Stimulated activated CD4-positive, alpha-beta T cell treated with anti-CD3 and anti-CD28 coated beads, Interleukin-1b, Interleukin-23, amount 100 ng/mL, for 1 hour (primary cell): ENCODE measurements around the gene CECR2.

Experiments
- DNase-seq, 2 donors: peaks; one replicate each; pipeline ENCODE4 v3.0.0-alpha.2; 2020; ENCODE audit warnings: low read depth in 2 of 2

The CECR2 gene

DNA sequence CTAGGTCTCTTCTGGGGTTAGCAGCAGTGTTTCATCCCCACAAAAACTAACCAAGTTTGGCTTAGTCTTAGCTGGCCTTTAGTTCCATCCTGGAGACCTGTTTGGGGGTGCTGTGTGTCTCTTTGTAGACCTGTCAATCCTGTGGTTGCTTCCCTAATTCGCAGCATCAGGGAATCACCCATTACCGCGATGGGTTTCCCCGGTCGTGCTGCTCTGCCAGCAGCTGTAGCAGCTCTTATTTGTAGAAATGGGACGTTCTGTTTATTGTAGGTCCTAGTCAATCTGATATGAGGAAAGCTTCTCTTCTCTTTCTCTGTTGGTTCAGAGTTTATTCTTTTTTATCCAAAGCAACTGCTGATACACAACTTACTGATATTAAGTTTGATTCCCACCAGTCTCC, 91.6 kb downstream of the CECR2 start:
- DNase-seq = no peak

DNA sequence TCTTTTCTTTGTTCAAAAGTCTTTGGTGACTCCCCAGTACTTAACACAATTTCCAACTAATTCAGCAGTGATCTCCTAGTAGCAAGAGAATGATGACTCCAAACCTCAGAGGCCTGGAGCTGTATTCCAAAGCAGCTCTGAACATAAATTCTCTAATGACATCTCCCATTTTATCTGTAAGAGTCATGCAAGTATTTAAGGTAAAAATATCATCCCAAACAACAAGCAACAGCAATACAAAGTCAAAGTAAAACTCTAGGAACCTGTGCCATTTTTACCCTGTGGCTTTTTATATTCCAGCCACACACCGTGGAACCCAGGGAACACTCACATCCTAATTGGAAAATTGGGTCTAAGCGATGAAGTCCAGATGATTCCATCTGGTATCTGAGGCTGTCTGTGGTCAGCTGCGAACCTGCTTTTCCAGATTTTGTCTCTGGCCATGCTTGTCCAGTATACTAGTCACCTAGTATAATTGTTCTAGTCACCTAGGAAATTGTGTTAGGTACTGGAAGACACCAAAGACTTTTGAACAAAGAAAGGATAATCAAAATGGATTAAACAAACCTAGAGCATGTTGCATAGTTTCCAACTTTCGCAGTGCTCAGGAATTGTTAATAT, 101.7 kb downstream of the CECR2 start:
- no peak for DNase-seq

DNA sequence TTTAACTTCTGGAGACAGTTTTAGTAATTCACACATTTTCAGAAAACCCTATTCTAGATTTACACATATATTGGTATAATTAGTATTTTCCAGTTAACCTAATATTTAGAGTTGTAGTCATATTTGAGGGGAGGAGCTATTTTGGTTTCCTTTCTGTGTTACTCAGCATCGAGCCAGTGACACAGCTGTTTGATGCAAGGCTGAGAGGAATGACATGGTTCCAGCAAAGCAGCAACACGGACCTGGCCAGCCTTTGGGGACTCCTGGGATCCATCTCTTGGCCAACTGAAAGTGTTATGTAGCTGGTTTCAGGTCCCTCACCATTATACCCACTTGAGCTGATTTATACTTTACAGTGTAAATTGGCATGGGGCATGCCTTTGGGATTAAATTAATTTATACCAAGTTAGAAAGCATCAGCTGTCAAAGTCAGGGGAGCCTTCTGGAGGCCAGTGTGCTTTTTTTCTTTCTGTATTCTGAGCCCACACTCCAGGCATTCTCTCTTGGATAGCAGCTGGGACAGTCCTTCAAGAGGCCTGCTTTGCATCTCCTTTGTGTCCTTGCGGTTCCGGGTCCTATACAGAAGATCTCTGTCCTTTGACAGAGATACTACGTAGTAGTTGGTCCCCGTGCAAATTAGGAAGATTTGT, 102.8 kb downstream of the CECR2 start:
- no peak for DNase-seq

DNA sequence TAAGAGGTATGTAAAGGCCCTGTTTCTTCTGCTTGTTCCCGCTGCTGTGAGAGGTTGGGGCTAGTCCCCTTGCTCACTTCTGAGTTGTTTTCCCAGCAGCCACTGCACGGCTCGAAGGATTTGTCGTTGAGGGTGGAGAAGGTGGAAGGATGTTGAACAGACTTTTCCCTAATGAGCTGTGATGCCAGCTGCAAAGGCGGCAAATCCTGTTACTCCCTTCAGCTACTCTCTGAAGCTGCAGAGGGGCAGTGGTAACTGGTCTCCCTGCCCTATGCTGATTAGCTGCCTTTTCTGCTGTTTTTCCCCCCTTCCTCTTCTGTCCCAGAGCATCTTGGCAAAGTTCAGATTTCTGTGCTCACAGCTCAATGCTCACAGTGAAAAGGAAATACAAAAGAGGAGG, 103.7 kb downstream of the CECR2 start:
- no peak for DNase-seq

DNA sequence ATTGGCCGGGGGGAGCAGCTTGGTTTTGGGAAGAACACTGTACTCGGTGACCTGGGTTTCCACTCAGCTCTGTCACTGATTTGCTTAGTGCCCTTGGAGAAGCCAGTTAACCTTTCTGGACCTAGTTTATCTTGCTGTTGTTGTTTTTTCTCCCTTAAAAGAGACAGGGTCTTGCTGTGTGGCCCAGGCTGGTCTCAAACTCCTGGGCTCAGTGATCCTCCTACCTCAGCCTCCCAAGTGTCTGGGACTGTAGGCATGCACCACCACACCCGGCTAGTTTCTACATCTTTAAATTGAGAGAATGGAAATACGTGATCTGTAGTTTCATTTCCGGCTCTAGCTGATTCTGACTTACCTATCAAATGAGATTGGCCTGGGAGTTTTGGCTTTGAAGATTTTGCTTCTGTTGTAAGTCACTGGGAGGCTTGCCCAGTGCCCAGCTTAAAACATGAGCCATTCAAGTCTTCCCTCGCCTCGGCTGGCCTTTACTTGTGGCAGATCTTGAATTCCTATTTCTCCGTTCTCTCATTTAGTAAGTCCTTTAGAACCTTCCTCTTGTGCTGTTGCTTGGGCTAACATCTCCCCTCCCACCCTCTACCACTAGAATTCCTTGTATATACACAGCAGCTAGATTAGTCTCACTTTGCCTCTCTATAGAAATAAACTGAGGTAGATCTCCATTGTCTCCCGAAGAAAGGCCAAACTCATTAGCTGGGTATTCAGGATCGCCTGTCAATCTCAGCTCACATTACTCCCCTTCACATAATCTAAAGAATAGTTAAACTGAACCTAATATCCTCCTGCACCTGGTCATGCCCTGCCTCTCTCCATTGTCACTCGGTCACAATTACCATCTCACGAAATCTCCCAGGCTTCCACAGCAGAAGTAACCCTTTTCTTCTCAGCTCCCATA, 106.3 kb downstream of the CECR2 start:
- DNase-seq = no peak

DNA sequence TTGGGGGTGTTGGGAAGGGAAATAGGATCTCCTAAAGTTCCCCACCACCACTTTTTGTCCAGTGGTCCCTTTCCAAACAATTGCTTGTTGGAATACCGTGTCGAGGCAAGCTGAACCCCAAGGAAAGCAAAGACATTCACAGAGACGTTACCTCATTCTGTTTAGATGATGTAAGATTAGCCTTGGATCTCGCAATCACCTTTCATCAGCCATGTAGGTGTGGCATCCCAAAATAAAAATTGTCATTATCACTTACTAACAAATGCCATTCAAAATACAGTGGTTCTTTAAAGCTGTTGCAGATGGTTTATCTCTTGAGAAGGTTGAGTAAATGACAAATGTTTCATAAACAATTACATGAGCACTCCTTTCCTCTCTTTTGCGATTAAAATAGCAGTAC, 107.6 kb downstream of the CECR2 start:
- DNase-seq = no peak

DNA sequence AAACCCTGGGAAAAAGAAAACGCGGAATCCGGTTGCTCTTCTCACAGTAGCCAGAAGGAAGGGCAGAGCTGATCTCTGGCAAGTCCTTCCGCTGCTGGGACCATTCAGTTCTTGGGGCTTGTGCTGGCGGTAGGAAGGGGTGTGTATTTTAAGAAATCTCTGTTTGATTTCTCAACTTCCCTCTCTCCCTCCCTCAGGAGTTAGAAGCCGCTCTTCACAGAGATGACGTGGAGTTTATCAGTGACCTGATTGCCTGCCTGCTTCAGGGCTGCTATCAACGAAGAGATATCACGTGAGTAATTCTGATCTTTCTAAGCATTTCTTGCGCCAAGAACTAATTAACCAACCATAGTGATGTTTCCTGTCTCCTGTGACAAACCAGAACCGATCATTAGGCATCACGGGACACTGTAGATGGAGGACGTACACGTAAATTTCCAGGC, 108.2 kb downstream of the CECR2 start:
- DNase-seq = no peak

DNA sequence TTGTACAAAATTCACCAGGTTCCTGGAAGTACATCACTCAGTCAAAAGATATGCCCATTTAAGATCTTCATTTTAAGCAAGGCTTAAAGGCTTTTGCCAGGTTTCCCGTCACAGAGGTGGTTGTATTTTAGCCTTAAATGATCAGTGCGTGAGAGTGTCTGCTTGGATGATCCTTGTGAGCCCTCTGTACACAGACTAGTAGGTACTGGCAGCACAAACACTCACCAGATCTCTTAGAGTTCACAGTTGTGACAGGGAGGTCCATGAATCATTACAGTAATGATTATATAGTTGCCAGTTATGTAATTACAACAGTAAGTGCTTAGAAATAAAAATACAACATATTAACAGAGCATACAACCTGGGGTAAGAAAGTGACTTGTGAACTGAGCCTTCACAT, 109.9 kb downstream of the CECR2 start:
- no peak for DNase-seq

DNA sequence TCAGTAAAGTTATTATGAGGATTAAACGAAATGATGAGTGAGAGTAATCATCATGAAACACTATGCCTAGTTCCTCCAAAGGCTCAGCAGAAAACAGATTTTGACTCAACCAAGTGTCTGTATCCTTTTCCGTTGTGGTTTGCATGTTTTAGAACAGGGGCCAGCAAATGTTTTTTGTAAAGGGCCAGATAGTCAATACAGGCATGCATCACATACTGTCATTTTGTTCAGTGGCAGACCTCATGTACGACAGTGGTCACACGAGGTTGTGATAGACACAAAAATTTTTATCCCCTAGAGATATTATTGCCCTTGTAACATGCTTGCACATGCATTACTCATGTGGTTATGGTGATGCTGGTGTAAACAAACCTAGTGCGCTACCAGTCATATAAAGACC, 112.2 kb downstream of the CECR2 start:
- DNase-seq = no peak

DNA sequence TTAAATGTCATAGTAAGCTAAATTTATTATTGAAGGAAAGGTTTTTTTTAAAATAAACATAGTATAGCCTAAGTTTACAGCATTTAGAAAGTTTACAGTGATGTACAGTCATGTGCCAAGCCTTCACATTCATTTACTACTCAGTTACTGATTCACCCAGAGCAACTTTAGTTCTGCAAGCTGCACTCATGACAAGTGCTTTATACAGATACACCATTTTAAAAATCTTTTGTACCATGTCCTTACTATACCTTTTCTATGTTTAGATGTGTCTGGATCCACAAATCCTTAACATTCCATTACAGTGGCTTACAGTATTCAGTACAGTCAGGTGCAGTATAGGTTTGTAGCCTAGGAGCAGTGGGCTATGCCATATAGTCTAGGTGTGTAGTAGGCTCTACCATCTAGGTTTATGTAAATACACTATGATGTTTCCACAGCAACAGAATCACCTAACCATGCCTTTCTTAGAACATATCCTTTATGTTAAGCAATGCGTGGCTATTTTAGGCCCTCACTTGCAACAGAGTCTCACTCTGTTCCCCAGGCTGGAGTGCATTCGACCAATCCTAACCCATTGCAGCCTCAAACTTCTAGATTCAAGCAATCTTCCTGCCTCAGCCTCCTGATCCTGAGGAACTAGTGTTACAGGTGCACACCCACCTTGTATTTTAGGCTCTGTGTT, 114.6 kb downstream of the CECR2 start:
- no peak for DNase-seq

DNA sequence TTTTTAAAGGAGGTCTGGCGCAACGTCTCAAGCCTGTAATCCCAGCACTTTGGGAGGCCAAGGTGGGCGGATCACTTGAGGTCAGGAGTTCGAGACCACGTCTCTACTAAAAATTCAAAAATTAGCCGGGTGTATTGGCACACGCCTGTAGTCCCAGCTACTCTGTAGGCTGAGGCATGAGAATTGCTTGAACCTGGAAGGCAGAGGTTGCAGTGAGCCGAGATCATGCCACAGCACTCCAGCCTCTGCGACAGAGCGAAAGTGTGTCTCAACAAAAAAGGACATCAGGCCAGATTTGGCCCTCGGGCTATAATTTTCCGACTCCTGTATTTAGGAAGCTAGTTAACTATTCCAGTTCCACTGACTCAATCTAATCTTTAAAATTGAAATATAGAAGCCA, 115.3 kb downstream of the CECR2 start:
- DNase-seq = no peak

DNA sequence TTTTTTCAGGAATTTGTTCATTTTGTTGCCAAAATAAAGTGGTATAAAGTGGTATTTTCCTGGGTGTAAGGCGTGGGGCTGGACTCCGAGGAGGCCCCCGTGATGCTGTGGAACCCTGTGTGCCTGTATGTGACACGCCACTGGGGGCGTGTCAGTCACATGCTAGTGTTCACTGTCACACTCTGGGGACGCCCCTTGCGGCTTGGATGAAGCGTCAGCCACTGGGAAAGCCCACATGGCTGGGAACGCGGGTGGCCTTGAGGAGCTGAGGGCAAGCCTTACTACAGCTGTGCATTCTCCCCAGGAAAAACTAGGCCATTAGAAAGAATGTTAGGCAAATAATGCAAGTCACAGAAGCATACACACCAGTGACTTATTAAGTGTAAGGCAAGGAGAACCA, 117.1 kb downstream of the CECR2 start:
- no peak for DNase-seq

DNA sequence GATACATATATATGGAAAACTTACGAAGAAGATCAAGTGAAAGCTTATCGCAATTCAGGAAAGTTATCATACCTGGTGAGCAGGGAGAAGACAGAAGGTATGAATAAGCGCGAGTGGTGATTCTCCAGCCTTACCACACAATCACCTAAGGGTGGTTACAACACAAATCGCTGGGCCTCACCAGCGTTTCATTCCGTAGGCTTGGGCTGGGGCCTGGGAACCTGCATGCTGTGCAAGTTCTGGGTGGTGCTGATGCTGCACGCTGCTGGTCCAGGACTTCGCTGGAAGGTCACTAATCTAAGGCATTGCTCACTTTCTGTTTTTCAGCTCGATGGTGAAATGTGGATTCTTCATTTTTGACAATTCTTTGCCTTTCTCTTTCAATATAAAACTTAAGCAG, 117.5 kb downstream of the CECR2 start:
- no peak for DNase-seq

DNA sequence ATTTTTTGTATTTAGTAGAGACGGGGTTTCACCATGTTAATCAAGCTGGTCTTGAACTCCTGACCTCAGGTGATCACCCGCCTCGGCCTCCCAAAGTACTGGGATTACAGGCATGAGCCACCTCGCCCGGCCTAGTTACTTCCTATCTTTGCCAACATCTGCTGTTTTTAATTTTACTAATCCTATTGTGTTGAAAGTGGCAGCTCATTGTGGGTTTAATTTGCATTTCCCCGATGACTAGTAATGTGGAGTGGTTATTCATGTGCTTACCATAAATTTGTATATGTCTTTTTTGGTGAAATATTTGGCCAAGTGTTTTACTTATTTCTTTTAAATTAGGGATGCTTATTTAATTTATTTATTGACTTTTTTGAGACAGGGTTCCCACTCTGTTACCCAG, 119.8 kb downstream of the CECR2 start:
- no peak for DNase-seq

DNA sequence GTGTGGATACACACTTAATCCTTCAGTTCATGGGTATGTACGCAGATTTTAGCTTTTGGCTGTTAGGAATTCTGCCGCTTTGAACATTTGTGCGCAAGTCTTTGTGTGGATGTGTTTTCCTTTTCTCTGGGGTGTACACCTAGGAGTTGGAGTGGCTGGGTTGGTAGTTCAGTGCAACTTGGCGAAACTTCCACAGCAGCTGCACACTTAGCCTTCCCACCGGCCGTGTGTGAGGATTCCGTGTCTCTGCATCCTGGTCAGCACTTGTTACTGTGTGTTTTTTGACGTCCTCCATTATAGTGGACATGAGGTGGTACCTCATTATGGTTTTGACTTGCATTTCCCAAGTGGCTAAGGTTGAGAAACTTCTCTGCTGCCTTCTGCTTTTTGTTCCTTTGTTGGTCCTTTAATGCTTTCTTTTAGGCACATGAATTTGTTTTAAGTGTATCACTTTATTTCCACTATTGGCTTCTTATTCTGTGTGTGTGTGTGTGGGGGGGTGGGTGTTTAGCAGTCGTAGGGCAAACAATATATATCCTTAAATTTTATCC, 121.9 kb downstream of the CECR2 start:
- no peak for DNase-seq

DNA sequence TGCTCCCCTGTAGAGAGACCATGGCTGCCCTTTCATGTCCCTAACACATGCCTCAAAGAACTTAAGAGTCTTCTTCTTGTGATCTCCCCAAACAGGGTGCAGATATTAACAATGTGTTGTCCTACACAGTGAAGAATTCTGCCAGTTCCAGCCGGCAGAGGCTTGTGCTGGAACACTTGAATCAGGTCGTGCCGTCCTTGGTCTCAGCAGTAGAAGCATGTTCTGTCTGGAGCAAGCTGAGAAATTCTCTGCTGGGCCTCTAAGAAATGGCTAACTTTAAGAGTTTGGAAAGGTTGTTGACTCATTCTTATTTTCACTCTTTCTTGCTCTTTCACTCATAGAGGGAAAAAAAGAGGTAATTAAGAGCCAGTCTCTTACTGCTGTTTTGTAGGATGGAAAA, 123.0 kb downstream of the CECR2 start:
- DNase-seq = no peak

DNA sequence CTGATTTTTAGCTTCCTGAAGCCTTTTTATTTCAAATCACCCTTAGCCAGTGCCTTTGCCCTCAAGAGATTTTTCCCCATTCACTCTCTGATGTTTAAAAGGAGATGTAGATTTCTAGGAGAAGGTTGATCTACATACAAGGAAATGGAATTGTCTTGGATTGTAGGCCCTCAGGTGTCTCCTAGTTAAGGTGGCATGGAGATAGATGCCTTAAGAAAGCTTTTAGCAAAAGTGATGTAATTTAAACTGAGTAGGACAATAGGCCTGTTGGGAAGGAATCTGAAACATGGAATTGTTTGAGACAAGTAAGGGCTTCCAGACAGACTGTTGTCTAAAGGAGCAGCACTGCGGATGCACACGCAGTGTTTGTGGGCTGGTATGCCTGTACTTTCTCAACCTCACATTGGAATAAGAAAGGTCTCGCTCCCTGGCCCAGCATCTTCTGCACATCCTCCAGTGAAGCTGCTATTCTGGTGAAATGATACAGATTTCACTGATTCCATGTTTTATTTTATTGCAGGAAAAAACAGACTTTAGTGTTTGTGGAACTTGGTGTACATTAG, 124.2 kb downstream of the CECR2 start:
- no peak for DNase-seq

DNA sequence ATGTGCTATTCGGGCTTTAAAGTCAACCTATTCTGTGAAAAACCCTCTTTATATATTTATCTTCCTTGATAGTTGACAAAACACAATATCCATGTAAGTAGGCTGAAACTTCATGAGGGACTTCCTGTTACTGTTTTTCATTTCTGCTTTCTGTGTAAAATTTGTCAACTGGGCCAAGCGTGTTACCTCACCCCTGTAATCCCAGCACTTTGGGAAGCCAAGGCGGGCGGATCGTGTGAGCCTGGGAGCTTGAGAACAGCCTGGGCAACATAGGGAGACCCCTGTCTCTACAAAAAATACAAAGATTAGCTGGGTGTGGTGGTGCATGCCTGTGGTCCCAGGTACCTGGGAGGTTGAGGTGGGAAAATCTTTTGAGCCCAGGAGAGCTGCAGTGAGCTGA, 127.6 kb downstream of the CECR2 start:
- DNase-seq = no peak

DNA sequence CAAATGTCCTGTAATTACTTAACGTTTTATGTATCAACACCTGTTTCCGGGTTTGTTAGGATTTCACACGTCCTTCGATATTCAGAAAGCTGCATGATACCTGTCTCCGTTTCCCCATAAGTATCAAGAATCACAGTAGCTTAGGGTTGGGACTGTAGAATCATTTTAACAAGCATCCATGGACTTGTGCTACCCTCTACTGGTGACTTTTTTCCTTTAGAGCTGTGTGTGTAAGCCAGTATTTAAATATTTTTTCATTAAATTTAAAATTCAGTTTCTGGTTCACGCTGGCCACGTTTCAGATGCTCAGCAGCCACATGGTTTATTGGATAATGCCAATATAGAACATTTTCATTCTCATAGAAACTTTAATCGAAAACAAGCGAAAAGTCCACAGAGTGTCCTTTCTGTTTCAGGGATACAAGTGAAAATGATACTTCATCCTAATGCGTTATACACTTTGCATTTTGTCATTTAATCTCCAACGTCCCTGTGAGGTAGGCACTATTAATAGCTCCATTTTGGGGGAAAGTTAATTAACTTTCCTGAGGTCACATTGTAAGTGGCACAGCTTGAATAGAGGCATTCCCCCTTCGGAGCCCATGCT, 132.5 kb downstream of the CECR2 start:
- no peak for DNase-seq

DNA sequence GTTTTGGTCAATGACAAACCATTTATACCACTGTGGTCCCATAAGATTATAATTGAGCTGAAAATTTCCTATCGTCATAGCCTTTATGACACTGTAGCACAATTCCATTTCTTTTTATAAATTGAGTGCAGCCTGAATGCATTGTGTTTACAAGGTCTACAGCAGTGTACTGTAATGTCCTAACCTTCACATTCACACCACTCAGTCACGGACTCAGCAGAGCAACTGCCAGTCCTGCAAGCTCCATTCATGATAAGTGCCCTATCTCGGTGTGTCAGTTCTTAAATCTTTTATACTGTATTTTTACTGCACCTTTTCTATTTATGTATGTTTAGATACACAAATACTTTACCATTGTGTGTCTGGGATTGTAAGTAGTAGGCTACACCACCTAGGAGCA, 138.8 kb downstream of the CECR2 start:
- no peak for DNase-seq

DNA sequence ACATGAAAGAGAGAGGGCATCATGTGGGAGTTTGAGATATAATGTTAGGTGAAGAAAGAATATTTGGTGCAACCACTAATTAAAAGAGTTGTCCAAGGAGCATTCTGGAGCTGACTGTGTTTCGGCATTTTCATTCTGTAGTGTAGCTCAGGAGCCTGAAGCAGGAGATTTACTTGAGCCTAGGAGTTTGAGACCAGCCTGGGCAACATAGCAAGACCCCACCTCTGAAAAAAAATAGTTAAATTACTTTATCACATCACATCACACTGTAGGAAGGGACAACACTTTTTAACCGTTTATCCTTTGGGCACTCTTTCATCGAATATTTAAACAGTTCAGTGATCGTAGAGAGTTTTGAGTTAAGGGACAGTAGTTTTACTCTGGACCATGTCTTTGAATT, 143.7 kb downstream of the CECR2 start:
- DNase-seq = no peak
